NCI-H446 treated with DMSO at 0.1 percent for 48 hours (cell line): ENCODE measurements around the gene KCTD11.
A peak's percentile ranks its signal among the peaks of the same experiment; 100 is the strongest.
"Not testable (repeated sequence)": the region's sequence is repeated elsewhere in the genome, so short reads cannot be mapped to it uniquely, and the experiment has no call there.

Experiments used
- DNase-seq: peaks from one replicate; lab custom pipeline; 2025; lab: John Stamatoyannopoulos, UW

The KCTD11 gene

DNA sequence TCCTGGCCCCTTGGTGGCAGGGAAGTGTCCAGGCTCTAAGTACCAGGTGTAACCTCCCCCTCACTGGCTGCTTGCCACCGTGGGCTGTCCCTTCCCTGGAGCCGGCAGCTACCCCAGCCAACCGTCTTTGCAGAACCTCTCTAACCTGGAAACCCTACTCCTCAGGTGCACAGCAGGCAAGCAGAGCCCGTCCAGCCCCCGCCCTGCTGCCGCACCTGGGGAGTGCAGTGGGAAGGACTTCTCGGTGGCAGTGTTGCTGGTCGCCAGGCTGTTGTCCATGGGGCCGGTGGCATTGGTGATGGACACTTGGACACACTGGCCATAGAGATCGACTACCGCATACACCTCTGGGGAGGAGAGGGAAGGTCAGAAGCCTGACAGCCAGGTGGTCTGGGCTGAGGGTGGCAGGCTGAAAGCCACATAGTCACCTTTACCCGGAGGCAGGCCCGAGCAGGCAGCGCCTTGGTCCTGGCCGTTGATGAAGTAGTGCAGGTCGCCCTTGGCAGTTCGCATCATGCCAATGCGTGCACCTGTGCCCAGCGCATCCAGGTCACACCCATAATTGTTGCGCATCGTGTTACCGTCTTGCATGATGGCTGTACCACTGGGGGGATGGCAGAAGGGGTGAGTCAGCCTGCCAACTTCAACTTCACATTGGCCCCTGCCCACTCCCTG, 29.3 kb upstream of the KCTD11 start:
- DNase-seq = no peak

DNA sequence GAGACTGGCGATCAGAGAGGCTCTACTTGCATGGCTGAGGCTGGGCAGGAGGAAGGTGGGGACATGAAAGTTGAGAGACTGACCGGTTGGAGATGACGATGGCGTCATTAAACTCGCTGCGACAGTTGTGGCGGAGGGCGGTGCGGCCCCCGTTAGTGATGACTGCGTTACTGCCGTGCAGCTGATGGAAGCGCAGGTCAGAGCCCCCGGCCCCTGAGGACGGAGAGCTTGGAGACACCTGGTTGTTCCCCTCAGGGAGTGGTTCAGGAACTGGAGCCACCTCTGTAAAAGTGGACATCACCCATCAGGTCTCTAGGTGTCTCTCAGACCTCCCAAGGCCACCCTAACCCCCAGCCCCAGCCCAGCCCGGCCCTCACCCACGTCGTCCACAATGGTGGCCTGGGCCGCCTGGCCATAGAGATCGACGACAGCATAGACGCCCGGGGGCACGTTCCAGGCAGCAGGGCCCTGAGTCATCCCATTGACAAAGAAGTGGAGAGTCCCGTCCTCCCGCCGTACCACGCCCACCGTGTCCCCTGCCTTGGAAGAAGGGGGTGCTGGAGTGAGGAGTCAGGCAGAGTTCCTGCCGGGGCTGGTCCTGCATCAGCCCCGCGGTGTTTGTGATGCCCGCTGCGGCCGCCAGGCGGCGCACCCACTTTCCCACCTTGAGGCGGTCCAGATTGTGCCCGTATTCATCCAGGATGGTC, 28.1 kb upstream of the KCTD11 start:
- DNase-seq = no peak

DNA sequence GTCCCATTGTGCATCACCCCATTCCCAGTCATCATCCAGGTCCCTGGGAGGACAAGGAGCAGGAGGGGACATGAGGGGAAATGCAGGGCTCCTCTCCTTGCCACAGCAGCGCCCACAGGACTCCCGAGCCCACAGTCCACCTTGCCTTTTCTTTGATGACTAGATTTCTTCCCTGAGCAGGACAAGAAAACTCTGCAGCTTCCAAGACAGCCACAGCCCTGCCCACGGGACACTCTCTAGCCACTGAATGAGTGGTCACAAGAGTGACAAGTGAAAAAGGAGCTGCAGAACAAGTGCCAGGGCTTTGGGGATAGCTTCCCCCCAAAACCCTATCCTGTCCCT, 27.6 kb upstream of the KCTD11 start:
- DNase-seq = no peak

DNA sequence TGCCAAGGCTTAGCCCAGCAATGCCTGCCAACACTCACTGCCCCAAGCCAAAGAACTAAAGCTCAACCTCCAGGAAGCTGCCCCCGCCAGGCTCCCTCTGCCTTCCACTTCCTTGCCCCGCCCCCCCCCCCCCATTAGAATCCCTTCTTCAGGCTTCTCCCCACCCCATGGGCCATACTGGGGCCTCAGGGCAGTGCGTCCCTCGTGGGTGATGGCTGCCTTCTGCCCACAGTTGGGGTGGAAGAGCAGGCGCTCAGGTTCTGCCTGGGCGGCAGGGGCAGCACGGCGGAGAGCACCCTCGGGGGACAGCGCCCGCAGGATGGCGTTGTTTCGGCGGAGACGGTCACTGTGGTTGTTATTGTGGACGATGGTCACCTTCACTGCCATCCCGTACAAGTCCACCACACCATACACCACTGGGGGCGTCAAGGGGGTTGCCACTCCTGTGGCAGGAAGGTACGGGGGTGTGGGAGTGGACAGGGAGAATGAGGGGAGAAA, 26.9 kb upstream of the KCTD11 start:
- no peak for DNase-seq

DNA sequence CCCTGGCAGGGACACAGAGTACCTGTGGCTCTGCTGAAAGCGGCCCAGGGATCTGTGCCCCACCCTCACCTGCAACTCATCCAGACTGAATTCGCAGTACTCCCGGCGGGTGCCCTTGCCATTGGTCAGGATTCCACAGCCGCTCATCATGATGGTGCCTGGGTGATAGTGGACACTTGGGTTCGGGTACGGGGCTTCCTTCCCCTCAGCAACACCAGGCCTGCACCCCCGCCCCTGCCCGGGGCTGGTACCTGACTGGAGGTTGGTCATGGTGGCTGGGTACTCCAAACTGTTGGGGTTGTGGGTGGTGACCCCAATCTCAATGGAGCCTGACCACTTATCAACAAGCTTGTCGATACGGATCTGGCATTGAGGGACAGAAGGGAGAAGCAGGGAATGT, 25.8 kb upstream of the KCTD11 start:
- no peak for DNase-seq

DNA sequence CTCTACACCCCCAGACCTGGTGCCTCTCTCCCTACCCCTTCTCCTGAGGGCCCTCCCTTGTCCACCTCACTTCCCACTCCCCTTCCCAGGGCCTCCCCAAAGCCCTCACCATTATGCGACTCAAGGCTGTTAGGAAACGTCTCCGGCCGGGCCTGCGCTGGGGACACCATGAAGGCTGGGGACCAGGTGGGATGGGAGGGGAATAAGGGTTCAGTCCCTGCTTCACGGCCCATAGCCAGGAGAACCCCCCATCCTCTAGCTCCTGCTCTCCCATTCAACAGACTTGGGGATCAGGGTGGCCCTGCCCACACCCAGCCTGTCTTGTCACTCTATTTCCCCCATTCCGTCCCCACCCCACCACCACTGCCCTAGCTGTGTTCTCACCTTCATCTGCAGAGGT, 24.9 kb upstream of the KCTD11 start:
- no peak for DNase-seq

DNA sequence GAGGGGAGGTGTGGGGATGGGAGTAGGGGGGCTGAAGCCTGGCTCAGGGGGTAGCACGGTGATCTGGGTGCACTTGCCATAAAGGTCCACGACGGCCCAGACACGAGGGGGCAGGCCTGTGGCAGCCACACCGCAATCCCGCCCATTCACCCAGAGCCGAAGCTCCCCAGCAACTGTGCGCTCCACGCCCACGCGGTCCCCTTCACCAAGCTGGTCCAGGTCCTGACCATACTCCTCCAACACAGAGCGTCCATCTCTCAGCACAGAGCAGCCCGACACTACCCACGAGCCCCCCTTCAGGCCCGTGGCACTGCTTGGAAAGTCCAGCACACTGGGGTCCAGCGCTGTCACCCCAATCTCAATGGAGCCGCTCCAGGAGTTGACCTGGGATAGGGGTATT, 24.5 kb upstream of the KCTD11 start:
- DNase-seq = no peak

DNA sequence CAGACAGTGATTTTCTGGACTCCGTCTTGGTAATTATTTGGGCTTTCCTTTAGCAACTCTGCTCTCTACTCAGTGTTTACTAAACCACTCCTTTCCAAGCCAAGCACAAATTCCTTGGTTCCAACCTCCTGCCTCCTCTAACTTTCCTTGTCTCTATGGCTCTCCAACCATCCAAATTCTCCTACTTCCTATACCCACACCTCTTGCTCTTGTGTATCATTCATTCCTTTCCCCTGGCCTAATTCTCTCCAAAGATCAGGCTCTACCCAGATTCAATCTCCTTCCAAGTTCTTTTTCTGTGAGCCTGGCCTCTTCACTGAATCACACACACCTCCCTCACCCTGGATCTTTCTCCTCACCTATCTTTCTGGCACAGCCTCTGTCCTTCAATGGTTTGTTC, 24.0 kb upstream of the KCTD11 start:
- DNase-seq = no peak

DNA sequence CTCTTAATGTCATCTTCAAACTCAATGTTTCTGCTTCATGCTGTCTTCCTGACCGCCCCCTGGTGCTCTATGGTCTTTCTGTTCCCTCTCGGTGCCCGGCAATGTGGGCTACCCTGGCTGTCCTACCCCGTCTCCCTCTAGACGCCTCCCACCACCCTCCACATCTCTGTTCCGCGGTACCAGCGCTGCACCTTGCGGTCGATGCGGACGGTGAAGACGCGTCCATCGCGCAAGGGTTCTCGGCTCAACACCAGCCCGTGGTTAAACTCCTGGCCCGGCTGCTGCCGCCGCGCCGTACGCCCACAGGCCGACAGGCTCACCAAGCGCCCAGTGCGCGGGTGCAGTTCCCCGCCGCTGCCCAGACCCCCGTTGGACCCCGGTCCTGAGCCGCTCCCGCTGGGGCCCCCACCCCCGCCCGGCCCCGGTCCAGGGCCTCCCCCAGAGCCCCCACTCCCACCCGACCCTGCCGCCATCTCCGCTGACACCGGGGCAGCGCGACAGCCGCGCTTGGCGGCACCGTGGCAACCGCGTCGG, 23.1 kb upstream of the KCTD11 start, which contains the start of gene NEURL4:
TSS of gene NEURL4 (minus strand) at position 496 of the 534 bp plus-strand sequence. CDS start at position 473, 23 bp downstream.
- no peak for DNase-seq

DNA sequence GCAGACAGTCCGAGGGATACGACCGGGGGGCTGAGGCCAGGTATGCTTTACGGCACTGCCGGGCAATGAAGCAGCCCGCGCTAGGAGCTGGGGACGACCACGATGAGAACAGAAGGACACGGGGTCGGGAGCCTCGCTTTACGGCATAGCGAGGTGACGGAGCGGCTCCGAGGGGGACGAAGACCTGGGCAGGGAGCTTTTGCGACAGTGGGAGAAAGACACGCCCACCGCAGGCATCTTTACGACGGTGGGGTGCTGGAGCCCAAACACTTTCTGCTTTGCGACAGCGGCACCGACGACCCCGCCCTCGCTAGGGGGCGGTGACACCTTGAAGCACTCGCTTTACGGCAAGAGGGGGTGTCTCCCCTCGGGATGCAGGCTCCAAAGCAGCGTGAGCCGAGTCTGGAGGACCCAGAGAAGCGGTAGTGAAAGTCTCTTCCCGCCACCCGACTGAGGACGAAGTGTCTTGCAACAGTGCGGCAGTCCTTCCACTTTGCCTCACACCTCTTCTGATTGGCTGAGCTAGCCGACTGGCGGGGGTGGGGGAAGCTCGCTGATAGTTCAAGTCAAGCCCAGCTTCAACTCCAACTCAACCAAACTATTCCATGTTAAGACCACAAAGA, 22.5 kb upstream of the KCTD11 start:
- DNase-seq = peak; percentile 98

DNA sequence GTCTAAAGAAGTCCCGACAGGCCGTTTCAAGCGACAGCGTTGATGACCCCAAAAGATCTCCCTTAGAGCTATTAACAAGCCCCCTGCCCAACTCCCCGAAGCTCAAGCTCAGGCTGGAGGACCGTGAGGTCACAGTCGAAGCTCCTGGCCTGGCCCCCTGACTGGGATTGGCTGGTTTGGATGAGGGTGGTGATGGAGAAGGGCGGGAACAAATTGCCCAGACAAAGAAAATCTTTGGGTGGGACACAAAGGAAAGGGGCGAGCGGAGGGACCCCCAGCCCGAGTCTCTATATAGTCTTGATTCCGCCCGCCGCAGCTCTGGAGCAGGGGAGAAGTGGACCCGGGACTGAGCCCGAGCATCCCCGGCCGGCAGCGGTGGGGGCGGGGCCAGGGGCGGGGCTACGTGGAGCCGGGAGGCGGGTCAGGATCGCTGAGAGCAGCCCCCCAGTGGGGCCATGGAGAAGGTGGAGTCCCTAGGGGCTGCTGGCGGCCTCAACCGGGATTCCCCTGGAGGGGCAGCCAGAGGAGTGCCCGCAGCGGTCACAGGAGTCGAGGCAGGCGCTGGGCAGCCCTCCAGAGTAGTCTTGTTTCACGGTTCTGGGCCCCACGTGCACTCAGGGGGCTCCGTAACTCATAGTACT, 21.8 kb upstream of the KCTD11 start:
- DNase-seq = peak; percentile 56

DNA sequence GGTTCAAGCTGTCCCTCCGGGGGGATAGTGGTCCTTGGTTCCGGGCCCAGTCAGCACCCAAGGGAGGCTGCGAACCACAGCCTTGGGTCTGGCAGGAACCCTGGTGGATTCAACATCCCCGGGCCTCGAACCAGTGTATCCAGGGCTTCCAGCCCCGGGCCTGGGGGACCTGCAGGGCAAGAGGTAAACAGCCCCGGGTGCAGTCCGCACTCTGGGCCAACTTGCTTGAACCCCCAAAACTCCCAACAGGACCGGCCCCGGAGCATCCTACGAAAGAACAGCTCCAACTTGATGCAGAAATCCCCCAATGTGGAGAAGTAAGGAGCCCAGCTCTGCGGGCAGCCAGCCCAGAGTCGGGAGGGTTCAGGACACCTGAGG, 21.3 kb upstream of the KCTD11 start:
- DNase-seq = no peak

DNA sequence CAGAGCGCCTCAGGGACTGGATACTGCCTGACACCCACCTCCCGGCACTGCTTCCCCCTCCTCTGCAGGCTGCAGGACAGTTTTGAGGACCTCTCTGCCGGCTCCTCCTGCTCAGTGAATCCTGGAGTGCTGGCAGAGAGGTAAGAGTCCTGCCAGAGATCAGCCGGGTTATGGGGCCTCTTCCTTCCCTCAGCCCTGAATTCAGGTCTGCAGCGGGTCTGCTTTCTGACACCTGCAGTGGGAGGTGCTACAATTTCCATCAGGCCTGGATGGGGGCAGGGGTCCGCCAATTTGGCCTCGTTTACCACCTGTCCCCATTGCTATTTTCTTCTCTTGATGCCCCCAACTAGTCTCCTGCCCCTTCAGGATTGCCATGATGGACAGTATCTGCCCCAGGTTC, 19.9 kb upstream of the KCTD11 start:
- DNase-seq = no peak

DNA sequence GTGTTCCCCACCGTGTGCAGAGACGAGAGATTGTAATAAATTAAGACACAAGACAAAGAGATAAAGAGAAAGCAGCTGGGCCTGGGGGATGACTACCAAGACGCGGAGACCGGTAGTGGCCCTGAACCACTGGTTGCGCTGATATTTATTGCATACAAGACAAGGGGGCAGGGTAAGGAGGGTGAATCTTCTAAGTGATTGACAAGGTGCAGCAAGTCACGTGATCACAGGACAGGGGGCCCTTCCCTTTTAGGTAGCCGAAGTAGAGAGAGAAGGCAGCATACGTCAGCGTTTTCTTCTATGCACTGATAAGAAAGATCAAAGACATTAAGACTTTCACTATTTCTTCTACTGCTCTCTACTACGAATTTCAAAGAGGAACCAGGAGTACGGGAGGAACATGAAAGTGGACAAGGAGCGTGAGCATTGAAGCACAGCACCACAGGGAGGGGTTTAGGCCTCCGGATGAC, 19.3 kb upstream of the KCTD11 start:
- DNase-seq = not testable (repeated sequence)

DNA sequence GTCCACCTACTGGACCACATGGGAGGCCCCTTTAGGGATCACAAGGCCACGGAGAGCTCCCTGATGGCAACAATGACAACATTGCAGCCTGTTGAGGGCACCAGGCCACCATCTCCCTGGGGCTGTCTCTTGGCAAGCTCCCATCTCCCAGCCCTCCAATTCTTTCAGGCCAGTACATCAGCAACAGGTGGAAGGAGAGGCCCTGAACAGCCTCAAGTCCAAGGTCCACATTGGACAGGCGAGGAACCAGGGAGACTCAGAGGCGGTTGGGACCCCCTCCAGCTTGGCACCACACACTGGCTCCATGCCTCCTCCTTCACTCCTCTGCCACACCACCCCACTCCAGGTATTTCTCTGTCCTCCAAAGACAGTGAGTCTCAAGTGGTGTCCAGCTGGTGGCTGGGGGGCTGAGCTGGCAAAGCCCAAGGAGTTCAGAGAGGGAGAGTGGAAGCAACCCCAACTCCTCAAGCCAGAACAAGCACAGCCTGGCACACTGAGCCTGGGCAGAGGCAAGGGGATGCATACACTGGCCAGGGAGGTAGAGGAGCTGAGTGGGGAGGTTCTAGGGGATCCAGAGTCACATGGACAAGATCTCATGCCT, 16.9 kb upstream of the KCTD11 start:
- no peak for DNase-seq

DNA sequence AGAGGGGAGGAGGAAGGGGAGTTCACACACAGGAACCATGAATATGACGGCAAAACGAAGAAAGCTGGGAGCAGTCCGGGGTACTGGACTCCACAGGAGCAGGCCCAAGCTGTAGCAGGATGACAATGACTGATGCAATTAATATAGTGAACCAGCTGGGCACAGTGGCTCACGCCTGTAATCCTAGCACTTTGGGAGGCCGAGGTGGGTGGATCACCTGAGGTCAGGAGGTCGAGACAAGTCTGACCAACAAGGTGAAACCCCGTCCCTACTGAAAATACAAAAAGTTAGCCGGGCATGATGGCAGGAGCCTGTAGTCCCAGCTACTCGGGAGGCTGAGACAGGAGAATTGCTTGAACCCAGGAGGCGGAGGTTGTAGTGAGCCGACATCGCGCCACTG, 16.2 kb upstream of the KCTD11 start:
- DNase-seq = not testable (repeated sequence)

DNA sequence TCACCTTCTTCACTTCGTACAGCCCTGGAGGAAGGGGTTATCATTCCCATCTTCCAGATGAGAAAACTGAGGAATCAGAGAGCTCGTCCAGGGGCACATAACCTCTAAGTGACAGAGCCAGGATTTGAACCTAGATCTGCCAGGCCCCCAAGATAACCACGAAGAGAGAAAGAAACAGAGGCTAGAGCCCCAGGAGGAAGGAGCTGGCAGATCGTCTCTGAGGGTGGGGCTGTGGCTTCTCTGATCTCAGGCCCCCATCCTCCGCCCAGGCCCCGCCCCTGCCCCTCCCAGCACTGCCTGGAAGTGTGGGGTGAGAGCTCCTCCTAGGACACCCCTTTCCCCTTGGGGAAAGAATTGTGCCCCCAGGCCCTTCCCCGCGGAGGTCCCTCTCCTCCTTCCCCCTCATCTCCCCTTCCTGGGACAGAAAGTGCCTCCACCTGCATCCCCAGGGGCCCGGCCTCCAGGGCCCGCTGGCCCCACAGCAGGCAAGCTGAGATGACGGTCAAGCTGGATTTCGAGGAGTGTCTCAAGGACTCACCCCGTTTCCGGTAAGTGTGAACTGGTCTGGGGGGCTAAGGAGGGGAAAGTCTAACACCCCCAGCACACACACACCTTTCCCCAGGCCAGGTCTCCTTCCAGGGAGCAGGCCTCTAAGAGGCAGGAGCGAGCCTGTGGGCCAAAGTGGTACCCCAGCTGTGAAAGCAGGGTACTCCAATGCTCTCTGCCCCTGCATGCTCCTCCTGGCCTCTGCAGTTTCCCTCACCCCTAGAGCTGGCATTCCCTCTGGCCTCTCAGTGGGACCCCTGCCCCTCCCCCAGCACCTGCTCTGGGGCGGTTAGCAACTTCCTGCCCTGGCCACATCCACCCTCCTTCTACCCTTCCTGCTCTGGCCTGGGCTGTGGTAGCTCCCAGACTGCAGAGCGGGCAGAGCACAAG, 15.5 kb upstream of the KCTD11 start, which contains the start of gene ACAP1:
TSS of gene ACAP1 (plus strand) at position 290 of the 936 bp plus-strand sequence. CDS start at position 496, 206 bp downstream.
- DNase-seq = no peak

DNA sequence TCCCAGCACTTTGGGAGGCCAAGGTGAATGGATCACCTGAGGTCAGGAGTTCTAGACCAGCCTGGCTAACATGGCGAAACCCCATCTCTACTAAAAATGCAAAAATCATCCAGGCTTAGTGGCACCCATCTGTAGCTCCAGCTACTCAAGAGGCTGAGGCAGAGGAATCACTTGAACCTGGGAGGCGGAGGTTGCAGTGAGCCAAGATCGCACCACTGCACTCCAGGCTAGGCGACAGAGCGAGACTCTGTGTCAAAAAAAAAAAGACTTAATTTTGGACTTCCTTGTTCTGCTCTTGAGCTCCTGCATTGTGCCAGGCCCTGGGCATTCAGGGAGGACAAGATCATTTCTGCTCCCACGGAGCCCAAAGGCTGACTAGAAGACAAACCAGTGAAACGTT, 14.4 kb upstream of the KCTD11 start:
- DNase-seq = not testable (repeated sequence)

DNA sequence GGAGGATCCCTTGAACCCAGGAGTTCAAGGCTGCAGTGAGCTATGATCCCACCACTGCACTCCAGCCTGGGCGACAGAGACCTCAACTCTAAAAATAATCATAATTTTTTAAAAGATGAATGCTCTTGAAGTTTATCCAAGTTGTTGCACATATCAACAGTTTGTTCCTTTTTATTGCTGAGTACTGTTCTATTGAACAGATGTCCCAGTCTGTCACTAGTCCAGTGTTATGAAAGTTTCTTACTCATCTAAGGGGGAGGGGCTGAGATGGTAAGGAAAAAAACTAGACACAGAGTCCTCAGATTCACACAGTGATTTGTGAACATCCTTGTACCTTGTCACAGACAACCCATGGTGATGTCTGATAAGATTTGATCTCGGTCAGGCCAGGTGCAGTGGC, 11.8 kb upstream of the KCTD11 start:
- no peak for DNase-seq

DNA sequence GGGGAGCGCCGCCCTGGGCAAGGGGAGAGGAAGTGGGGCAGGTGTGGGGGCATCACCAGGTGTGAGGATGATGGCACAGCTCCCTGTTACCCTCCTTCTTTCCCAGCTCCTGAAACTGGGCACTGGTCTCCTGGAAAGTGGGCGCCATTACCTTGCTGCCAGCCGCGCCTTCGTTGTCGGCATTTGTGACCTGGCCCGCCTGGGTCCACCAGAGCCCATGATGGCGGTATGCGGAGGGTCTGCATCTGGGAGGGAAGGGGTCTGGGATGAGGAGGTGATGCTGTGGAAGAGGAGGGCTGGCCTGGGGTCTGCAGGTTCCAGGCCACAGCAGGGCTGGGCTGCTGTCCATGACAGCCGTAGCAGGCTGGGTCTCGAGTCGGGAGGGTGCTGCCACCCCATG, 10.1 kb upstream of the KCTD11 start:
- no peak for DNase-seq

DNA sequence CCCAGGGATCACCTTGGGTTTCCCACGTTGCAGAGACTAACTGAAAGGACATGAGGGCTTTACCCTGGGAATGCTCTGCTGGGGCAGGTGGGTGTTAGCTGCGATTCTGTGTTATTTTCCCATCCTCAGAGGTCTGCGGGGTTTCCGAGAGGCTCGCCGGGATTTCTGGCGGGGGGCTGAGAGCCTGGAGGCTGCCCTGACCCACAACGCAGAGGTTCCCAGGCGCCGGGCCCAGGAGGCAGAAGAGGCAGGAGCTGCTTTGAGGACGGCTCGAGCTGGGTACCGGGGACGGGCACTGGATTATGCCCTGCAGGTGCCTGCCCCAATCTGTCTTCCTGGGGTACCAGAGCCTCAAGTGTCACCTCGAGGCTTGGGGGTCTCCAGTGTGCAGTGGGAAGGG, 8.7 kb upstream of the KCTD11 start:
- no peak for DNase-seq
